CD4-positive, alpha-beta T cell treated with Interleukin-4 for 4 hours (primary cell): ENCODE results near the gene ABLIM2.

Source experiments
- DNase-seq: peaks from one replicate; pipeline ENCODE4 v3.0.0-alpha.2; 2020

ABLIM2 gene

DNA sequence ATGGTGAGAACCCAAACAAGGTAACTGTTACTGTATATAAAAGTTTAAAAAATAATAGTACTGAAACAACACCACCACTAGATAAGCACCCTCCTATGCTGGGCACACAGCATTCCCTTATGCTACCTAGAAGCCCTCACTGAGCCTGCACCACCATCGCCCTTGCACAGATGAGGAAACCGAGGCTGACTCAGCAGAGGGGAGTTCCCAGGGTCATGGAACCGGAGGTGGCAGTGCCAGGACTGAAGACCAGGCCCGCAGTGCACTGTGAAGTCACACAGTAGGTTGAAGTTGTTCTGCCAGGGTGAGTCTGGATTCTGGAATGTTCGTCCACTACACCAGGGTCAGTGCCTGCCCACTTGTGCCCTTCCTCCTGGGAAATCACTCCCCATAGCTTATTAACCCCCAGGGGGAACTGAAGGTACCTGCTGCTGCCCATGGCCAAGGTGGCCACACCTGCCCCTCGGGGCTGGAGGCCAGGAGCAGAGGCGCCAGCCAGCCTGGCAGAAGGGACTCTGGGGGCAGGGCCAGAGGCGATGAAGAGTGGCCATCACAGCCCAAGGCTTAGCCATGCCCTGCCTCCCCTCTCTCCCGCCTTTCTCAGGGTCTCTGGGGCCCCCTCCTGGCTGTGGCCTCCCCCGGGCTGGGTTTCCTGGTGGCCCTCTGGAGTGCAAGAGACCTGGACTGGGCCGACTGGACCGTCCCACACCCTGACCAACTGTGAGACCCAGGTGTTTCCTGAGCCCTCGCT lies 15.1 kb upstream of the ABLIM2 start:
- DNase-seq = no peak

GRCh38 chr4:8171984-8172924 lies 13.6 kb upstream of the ABLIM2 start:
- no peak for DNase-seq

GRCh38 chr4:8171266-8171665 lies 12.7 kb upstream of the ABLIM2 start:
- DNase-seq = no peak

- no peak for DNase-seq
Observed at GRCh38 chr4:8170341-8170740, 11.7 kb upstream of the ABLIM2 start.

DNA sequence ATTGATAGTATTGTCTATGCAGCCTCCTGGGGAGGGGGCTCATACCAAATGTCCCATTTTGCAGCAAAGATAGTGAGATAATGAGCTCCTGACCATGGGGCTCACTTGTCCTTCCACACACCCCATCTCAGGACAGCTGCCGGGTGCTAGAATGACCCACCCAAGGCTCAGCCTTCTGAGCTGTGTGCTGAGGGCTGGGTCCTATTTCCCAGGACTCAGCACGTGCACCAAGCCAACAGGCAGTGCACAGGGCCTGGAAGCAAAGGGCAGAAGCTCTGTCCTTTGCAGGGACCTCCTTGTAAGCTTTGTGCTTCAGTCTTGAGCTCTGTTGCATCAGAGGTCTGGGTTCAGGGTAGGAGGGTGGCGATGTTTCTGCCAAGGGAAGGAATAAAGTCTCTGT lies 11.2 kb upstream of the ABLIM2 start:
- DNase-seq = no peak

GRCh38 chr4:8168832-8169598 lies 10.4 kb upstream of the ABLIM2 start:
- DNase-seq = no peak

GRCh38 chr4:8168232-8168631 lies 9.6 kb upstream of the ABLIM2 start:
- no peak for DNase-seq

GRCh38 chr4:8167815-8168214 lies 9.2 kb upstream of the ABLIM2 start:
- no peak for DNase-seq

GRCh38 chr4:8167291-8167690 lies 8.7 kb upstream of the ABLIM2 start:
- DNase-seq = no peak

DNA sequence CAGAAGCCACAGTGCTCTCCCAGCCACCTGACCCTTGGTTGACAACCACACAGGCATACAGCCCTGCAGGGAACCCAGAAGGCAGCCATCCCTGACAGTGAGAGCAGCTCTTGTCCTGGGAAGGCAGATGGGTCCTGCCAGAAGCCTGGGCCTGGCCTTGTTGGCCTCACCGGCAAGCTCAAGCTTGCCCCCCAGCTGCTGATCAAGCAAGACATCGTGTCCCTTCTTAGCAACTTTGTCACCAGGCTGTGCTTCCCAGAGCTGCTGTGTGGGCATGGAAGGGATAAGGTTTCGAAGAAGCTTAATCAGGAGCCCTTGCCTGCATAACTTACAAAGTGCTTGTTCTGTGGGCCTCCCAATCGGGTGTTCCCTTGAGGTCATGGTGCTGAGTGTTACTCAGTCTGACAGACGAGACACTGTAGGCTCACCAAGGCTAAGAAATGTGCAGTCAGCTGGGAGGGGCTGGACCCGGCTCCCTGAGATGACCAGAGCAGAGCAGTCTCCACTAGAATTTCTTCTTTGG lies 6.8 kb upstream of the ABLIM2 start:
- DNase-seq = no peak

- DNase-seq = no peak
Observed at GRCh38 chr4:8164687-8165086, 6.1 kb upstream of the ABLIM2 start.

GRCh38 chr4:8164194-8164565 lies 5.6 kb upstream of the ABLIM2 start:
- no peak for DNase-seq

DNA sequence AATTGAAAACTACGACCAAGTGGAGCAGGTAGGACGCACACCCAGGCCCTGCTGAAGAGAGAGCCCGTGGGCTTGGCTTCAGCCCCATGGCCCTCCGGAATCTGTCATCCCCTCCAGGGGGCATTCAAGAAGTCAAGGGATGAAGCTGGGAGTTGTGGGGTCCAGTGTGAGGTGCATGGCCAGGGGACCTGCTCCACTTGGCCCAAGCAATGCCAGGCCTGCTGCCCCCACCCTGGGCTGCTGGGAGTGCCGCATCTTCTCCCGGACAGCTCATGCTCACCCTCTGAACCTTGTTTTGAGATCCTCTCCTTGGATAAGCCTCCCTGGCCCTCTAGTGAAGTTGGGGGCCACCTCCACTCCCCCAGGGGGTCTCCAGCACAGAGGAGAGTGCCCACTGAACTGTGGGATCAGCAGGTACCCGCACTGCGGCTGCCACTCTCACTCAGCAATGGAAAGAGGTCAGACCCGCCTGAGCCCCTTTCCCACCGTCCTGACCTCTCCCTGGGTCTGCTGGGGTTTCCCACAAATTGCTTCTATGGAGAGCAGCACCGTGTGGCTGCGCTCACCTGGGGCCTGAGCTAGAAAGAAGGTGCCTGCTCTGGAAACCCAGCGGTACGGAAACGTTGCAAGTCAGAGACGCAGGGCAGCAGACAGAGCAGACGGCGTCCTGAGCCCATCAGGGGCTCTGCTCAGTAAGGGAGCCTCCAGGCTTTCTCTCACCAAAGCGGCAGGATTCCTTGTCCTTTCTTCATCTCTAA lies 5.0 kb upstream of the ABLIM2 start:
- DNase-seq = no peak

DNA sequence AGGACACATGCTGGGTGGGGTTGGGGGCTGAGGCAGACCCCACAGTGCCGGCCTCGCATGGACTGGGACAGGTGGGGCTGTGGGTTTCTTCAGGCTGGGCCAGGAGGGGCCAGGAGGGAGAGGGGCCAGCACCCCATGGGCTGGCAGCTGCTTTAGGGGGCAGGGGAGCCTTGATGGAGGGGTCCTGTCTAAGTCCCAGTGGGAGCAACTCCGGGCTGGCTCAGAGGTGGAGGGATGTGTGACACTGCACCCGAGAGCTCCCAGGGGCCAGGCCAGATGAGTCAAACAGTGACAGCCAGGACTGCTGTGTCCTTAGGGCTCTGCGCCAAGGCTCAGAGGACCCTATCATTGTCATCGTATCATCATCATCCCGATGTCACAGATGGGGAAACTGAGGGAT lies 4.4 kb upstream of the ABLIM2 start:
- no peak for DNase-seq

GRCh38 chr4:8162625-8163024 lies 4.0 kb upstream of the ABLIM2 start:
- no peak for DNase-seq

DNA sequence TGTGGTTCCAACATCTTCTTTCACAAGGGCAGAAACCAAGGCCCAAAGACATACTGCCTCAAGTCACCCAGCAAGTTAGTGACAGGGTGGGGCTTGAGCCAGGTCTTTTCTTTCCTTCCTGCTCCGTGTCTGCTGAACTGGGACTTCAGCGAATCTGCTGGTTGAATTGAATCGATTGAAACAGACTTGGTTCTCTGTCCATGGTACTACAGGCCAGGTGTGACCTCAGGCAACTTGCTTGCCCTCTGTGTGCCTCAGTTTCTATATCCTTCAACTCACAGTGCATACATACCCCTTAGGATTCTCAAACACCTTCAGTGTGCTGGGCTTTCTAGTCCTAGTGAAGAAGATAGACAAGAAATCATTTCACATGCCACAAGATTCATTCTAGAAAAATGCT lies 2.0 kb upstream of the ABLIM2 start:
- DNase-seq = no peak

GRCh38 chr4:8160233-8160560 lies 1.6 kb upstream of the ABLIM2 start:
- no peak for DNase-seq

DNA sequence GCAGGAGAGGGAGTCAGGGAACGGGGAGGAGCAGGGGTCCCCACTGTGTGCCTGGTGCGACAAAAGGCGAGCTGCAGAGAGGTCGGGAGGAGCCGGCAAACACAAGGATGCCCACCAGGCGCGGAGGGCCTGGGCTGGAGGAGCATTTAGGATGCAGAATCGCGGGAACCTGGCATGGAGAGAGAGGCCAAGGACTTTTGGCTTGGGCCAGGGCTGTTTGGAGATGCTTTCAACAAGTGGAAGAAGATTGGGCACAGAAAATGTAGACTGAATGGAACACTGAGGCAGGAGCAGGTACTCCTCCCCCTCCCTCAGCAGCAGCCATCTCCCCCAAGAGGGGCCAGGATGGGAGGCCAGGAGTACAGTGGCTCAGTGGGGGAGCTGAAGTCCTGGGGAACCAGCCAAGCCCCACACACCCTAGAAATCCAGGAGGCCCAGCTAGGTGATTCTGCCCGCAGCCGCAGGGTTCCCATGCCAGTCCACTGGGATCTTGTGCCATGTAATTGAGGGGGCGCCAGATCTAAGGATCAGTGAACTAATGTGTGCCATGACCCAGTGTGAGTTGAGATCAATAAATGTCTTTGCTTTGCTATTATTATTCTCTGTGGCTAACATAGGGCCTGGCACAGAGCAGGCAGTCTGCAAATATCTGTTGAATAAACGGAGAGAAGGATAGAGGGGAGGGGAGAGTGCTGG lies 1.1 kb upstream of the ABLIM2 start:
- DNase-seq = no peak

GRCh38 chr4:8157944-8158709 lies 486 bp downstream of the ABLIM2 start:
- DNase-seq = no peak

DNA sequence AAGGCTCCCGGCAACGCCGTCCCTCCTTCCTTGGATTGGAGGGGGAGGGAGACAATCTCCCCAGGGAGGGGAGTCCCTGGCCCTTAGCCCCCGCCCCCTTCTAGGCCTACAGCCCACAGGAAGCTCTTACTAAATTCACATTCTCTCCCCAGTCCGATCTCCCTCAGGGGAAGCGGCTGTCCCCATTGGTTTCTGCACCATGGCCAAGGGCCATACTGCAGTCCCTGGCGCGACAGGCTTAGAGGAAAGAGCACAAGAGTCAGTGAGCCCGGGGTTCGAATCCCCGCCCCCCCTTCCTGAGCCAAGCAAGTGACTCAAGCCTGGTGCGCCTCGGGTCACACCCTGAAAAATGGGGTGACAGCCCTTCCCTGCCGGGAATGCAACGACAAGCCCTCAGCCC lies 1.1 kb downstream of the ABLIM2 start:
- DNase-seq = no peak

- DNase-seq = no peak
Observed at GRCh38 chr4:8156617-8157016, 2.0 kb downstream of the ABLIM2 start.
